Activated T-cell treated with anti-CD3 and anti-CD28 coated beads for 1 hour (primary cell): Measurements from ENCODE around the gene TXLNG.
"Not testable (repeated sequence)": the region's sequence is repeated elsewhere in the genome, so short reads cannot be mapped to it uniquely, and the experiment has no call there.

Experiments used
- DNase-seq: peaks from one replicate; pipeline ENCODE4 v3.0.0-alpha.2; 2020; ENCODE audit warnings: low read depth

Gene TXLNG

DNA sequence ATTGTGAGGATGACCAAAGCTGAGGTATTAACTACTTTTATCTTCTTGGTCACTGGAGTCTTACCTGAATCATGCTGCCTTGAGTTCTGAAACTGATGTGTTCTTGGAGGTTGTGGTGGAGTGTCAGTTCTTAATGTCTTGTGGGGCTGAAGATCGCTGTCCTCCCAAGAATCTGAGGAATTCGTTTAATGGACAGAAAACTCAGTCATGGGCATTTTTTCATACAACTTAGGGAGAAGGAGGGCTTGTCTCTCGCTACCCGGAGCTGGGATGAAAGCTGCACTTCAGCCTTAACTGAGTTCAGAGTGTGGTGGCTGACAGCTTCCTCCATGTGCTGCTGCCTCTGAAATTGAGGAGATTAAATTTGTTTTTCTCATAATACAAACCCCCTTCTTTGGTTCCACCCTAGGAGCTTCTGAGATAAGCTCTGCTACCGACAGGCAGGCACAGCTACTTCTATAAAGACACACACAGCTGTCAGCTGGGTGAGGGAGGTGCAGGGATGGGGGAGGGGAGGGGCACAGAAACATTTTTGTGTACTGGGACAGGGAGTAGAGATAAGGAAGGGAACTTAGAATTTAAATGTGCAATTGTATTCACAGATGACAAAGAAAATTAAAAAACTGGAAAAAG lies 53.1 kb downstream of the TXLNG start:
- DNase-seq = no peak

DNA sequence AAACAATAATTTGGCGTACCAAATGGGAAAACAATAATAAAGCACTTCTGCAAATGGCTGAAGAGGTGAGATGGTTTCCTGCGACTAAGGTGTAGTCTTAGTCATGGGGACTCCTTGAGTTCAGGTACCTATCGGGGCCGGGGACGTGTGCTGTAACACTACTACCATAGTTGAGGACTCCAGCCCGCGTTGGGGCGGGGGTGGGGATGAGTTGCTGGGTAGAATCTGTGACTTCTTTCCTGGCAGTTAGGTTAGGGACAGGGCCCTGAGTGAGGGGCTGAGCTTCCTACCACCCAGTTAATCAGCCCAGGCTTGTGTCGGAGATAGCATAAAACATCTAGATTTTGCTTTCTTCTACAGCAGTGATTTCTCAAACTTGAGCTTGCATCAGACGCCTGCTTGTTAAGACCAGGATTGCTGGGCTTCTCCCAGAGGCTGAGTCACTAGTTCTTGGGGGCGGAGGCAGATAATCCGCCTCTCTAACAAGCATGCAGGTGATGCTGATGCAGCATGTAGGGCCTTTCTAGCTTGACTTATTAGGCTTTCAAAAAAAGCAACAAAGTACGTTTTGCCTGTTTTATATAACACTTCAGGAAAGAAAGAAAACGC lies 53.7 kb downstream of the TXLNG start:
- DNase-seq = no peak

GRCh38 chrX:16842684-16843083 lies 56.4 kb downstream of the TXLNG start:
- no peak for DNase-seq

DNA sequence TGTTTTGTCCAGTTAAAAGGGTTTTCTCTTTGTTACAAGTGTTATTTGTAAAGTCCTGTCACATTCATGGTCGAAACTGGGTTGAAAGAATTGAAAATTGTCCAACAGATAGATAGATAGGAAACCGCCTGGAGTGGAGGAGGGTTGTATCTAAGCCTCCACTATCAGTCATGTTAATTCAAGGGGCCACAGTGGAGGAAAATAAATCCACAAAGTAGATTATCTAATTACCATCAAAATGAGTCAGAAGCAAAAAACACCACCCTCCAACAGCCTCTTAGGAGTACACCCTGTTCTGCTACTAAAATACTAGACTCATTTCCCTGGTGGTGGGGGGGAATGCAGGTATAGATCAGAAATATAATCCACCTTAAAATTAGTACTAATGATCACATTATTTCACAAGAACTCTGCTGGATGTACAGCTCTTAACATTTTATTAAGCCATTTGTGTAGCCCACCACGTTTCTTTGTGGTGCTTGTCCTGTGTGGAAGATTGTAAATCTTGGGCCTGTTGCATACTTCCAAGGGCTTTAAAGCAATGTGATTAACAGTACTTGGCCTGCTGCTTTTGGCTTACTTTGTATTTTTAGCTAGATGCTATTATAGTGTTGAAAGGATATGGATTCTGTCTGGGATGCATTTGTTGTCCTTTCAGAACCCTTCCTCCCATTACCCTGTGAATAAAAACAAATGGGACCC lies 57.1 kb downstream of the TXLNG start:
- no peak for DNase-seq

GRCh38 chrX:16845686-16846085 lies 59.4 kb downstream of the TXLNG start:
- DNase-seq = no peak

- DNase-seq = no peak
These were observed 62.3 kb downstream of the TXLNG start for GRCh38 chrX:16848541-16848940.

DNA sequence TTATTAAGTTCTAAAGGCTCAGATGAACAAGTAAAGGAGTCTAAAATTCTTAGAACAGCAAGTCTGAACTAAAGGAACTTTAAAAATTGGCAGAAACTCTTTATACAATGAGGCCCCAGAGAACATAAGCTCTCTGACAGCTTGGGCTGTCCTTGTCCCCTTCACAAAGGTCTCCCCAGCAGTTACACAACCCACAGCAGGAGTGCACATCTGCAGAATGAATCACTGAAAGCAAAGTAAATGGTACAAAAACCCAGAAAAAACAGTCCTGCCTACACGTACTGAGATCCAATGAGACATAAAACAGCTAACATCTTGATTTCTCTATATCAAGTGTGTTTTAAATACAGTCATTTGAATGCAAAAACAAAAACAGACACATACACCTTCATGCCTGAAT lies 65.2 kb downstream of the TXLNG start:
- no peak for DNase-seq

GRCh38 chrX:16851827-16852226 lies 65.6 kb downstream of the TXLNG start:
- no peak for DNase-seq

- no peak for DNase-seq
These were observed 66.4 kb downstream of the TXLNG start for GRCh38 chrX:16852617-16853179.

DNA sequence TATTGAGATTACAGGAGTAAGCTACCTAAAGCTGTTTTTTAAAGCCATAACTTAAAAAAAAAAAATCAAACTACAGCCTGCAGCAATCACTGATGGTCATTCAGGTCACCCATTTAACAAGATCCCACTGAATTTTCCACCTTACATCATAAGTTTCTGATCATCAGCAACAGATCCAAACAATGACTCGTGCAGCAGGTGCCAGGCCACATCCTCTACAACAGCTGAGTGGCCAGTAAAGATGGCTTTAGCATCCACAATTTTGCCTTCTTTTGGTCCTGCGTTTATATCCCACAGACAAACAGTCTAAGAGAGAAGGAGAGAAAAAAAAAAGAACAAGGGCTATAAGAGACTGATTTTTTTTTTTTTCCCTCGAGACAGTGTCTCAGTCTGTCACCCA lies 67.3 kb downstream of the TXLNG start:
- no peak for DNase-seq

- DNase-seq = no peak
These were observed 69.3 kb downstream of the TXLNG start for GRCh38 chrX:16855363-16856075.

GRCh38 chrX:16856076-16856404 lies 69.8 kb downstream of the TXLNG start:
- not testable (repeated sequence) for DNase-seq

DNA sequence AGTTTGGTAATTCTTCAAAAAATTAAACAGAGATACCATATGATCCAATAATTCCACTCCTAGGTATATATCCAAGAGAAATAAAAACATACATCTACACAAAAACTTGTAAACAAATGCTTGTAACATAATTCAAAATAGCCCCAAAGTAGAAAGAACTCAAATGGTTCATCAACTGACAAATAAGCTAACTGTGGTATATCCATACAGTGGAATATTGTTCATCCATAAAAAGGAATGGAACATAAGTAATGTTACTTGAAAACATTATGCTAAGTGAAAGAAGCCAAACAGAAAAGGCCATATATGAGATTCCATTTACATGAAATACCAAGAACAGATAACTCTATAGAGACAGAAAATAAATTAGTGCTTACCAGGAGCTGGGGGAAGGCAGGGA lies 70.5 kb downstream of the TXLNG start:
- DNase-seq = no peak

- DNase-seq = no peak
These were observed 76.6 kb downstream of the TXLNG start for GRCh38 chrX:16862829-16863228.

DNA sequence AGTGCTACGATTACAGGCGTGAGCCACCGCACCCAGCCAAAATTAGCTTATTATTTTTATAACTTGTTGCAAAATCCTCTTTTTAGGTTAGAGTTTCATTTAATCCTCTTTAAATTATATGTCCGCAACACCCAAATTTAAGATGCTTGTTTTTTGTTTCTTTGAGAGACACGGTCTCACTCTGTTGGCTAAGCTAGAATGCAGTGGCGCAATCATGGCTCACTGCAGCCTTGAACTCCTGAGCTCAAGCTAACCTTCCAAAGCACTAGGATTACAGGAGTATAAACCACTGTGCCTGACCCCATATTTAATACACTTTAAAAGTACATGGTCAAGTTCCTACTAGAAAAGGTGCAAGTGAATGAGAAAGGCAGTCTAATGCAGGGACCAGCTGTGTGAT lies 81.7 kb downstream of the TXLNG start:
- DNase-seq = no peak

DNA sequence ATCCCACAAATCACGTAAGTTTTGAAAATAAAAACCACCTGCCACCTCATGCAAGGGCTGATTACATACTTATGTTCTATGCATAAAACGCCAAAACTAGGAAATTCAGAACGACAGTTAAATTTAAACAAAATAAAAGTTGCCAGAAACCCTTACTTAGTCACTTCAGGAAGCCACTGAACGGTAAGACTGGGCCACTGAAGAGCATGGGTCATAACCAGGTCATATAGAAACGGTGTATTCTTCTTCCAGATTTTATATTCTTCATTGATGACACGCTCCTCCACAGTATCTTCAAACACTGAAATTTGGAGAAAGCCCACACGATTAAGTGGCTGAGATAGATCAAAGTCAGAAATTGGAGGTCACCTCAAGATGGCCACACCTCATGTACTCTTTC lies 82.7 kb downstream of the TXLNG start:
- no peak for DNase-seq

- peak; percentile 38 for DNase-seq
These were observed 83.3 kb downstream of the TXLNG start for GRCh38 chrX:16869393-16870094.

DNA sequence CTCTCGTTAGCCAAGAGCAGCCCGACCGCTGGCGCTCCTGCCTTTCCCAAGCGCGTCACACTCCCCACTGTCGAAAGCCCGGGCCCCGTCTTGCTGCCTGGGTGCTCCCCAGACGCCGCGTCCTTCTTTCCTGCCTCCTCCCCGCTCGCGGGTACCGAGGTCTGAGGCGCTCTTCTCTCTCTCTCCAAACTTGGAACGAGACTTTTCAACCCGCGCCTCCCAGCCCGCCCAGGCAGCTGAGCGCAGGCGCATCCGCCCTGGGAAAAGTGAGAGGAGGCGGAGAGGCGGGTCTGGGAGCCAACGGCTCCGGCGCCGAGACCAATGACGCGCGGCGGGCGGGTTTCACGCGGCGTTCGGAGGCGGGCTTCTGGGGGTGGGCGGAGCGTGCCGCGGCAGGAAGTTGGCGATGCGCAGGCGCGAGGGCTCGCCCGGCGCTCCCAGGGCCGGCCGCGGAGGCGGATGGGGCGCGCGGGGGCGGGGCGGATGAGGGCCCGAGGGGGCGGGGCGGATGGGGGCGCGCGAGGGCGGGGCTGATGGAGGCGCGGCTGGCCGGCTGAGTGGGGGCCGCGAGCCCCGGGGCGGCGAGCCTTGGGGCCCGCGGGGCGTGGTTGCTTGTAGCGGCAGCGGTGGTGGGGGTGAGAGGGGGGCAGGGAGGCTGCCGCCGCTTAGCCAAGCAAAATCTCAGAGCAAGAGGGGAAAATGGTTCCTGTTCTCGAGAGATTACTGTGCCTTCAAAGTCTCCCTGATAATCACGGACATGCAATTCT lies 84.0 kb downstream of the TXLNG start, which contains the start of gene RBBP7:
Gene RBBP7, minus strand, starts transcription at position 268 of the 767 bp plus-strand sequence. CDS start 309 bp downstream, outside the sequence.
- DNase-seq = peak; percentile 84

DNA sequence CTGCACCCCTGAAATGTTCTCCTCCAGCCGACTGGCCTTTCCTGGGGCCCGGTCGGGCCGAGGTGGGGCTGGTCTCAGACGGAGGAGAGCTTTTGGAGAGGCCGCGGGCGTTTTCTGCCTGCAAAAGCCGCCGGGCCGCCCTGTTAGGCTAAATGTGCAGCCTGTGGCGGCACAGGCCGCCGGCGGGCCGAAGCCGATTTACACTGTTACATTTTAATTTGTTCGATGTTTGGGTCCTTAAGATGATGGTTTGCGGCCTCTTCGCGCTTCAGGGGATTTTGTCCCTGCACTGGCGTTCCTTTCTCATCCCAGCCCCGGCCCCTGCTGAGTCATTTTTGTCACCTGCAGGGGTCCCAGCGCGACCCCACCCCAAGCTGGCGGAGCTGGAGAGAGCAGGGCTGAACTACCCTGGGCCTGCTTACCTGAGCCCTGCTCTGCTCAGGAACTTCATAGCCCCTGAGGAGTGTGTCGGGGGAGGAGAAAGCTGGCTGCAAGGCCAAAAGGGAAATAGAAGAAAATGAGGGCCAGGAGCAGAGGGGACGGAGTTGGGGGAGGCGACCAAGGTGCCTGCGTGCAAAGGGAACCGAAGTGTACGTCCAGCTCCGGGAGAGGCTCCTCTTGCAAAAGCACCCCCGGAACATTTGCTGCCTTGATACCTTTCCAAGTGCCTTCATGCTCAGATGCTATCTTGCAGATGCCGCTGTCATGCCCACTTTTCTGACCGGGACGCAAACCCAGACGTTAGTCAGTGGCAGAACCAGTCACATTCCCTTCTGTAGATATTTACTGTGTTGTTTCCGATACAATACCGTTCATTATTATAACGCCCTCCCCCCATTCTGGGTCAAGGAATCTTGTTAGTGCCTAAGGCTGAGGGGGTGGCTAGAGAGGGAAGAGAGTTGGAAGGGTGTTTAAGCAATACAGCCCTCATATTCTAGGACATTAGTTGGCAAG lies 84.9 kb downstream of the TXLNG start:
- no peak for DNase-seq

- no peak for DNase-seq
These were observed 86.8 kb downstream of the TXLNG start for GRCh38 chrX:16873106-16873505.
